H9 (cell line): ENCODE results near the gene EDA. TPM values are rescaled to one million over a fixed set of nuclear protein-coding genes. Genes with fewer than 3 reads are reported as not detected.

Experiments used
- DNase-seq: peaks from one replicate; pipeline ENCODE4 v3.0.0-alpha.2; 2017
- H2AFZ ChIP-seq: one replicate; pipeline ENCODE4 v1.6.1; 2013; ENCODE audit warnings: mild to moderate bottlenecking, low read length, control low read depth, moderate library complexity
- H2AK5ac ChIP-seq: 2 replicates; pipeline ENCODE4 v1.6.1; 2013; ENCODE audit warnings: low read length, control low read depth, mixed read lengths; ENCODE audit not compliant: insufficient read length
- H2BK120ac ChIP-seq: one replicate; pipeline ENCODE4 v1.6.1; 2013; ENCODE audit warnings: low read depth, mild to moderate bottlenecking, low read length, control low read depth, inconsistent platforms; ENCODE audit not compliant: poor library complexity, severe bottlenecking
- H2BK12ac ChIP-seq: 2 replicates; pipeline ENCODE4 v1.6.1; 2013; ENCODE audit warnings: low read length, control low read depth, mixed read lengths, low read depth; ENCODE audit not compliant: insufficient read length
- H2BK15ac ChIP-seq: 2 replicates; pipeline ENCODE4 v1.6.1; 2013; ENCODE audit warnings: low read depth, low read length, control low read depth
- H2BK20ac ChIP-seq: one replicate; pipeline ENCODE4 v1.6.1; 2013; ENCODE audit warnings: low read depth, mild to moderate bottlenecking, low read length, control low read depth, inconsistent platforms; ENCODE audit not compliant: poor library complexity, severe bottlenecking
- H2BK5ac ChIP-seq: 2 replicates; pipeline ENCODE4 v1.6.1; 2013; ENCODE audit warnings: low read length, control low read depth, mixed read lengths; ENCODE audit not compliant: insufficient read length
- H3K14ac ChIP-seq: 2 replicates; pipeline ENCODE4 v1.6.1; 2013; ENCODE audit warnings: low read length, control low read depth; ENCODE audit not compliant: insufficient read depth
- H3K18ac ChIP-seq: 2 replicates; pipeline ENCODE4 v1.6.1; 2013; ENCODE audit warnings: low read depth, mild to moderate bottlenecking, mixed read lengths, low read length, control low read depth; ENCODE audit not compliant: insufficient read length
- H3K23ac ChIP-seq: 2 replicates; pipeline ENCODE4 v1.6.1; 2013; ENCODE audit warnings: low read length, control low read depth, mixed read lengths, low read depth; ENCODE audit not compliant: insufficient read length
- H3K23me2 ChIP-seq: 2 replicates; pipeline ENCODE4 v1.6.1; 2013; ENCODE audit warnings: low read depth, mild to moderate bottlenecking, mixed read lengths, low read length, control low read depth; ENCODE audit not compliant: insufficient read length, poor library complexity, severe bottlenecking
- H3K27ac ChIP-seq: 2 replicates; pipeline ENCODE4 v1.5.1; 2013; ENCODE audit warnings: low read length, control low read depth, mixed read lengths, low read depth; ENCODE audit not compliant: insufficient read length
- H3K27me3 ChIP-seq: 2 replicates; pipeline ENCODE4 v1.6.1; 2013; ENCODE audit warnings: low read length, control low read depth, inconsistent platforms; ENCODE audit not compliant: insufficient read depth
- H3K4ac ChIP-seq: 2 replicates; pipeline ENCODE4 v1.6.1; 2013; ENCODE audit warnings: low read depth, mild to moderate bottlenecking, control low read depth, inconsistent platforms, low read length, moderate library complexity
- H3K4me1 ChIP-seq: 2 replicates; pipeline ENCODE4 v1.6.1; 2013; ENCODE audit warnings: low read length, control low read depth, inconsistent platforms; ENCODE audit not compliant: insufficient read depth
- H3K4me2 ChIP-seq: 2 replicates; pipeline ENCODE4 v1.6.1; 2013; ENCODE audit warnings: low read length, control low read depth, mixed read lengths; ENCODE audit not compliant: insufficient read length, insufficient read depth
- H3K56ac ChIP-seq: 2 replicates; pipeline ENCODE4 v1.6.1; 2013; ENCODE audit warnings: low read depth, mild to moderate bottlenecking, mixed read lengths, low read length, control low read depth; ENCODE audit not compliant: insufficient read length
- H3K79me1 ChIP-seq: 2 replicates; pipeline ENCODE4 v1.6.1; 2013; ENCODE audit warnings: low read depth, mild to moderate bottlenecking, moderate library complexity, low read length, control low read depth, inconsistent platforms; ENCODE audit not compliant: insufficient read depth, poor library complexity, severe bottlenecking
- H3K79me2 ChIP-seq: 2 replicates; pipeline ENCODE4 v1.6.1; 2013; ENCODE audit warnings: low read length, control low read depth, inconsistent platforms; ENCODE audit not compliant: insufficient read depth
- H3K9ac ChIP-seq: 2 replicates; pipeline ENCODE4 v1.6.1; 2013; ENCODE audit warnings: low read length, control low read depth, mixed read lengths; ENCODE audit not compliant: insufficient read length; ENCODE audit errors: extremely low read depth
- H3K9me3 ChIP-seq: one replicate; pipeline ENCODE4 v1.6.1; 2013; ENCODE audit warnings: low read depth, low read length, inconsistent platforms; ENCODE audit not compliant: control insufficient read depth
- H3T11ph ChIP-seq: one replicate; pipeline ENCODE4 v1.6.1; 2013; ENCODE audit warnings: mild to moderate bottlenecking, low read length, control low read depth, inconsistent platforms
- H4K20me1 ChIP-seq: one replicate; pipeline ENCODE4 v1.6.1; 2013; ENCODE audit not compliant: control insufficient read depth, insufficient read length, insufficient read depth
- H4K5ac ChIP-seq: 2 replicates; pipeline ENCODE4 v1.6.1; 2013; ENCODE audit warnings: low read depth, mild to moderate bottlenecking, mixed read lengths, low read length, control low read depth; ENCODE audit not compliant: insufficient read length
- H4K8ac ChIP-seq: replicated peaks from 2 replicates; pipeline ENCODE4 v1.6.1; 2013; ENCODE audit warnings: low read length, control low read depth, mixed read lengths, low read depth; ENCODE audit not compliant: insufficient read length
- H4K91ac ChIP-seq: 2 replicates; pipeline ENCODE4 v1.6.1; 2013; ENCODE audit warnings: low read depth, mild to moderate bottlenecking, moderate library complexity, mixed read lengths, low read length, control low read depth; ENCODE audit not compliant: insufficient read length
- H3K27ac Mint-ChIP-seq, 3 experiments: 2 replicates in 2 of 3; 3 replicates in 1 of 3; pipeline ENCODE4 v1.8.0; 2020 to 2021; ENCODE audit warnings: mixed read lengths in 3 of 3, mild to moderate bottlenecking in 1 of 3, moderate library complexity in 1 of 3
- H3K27me3 Mint-ChIP-seq: 2 replicates; pipeline ENCODE4 v1.8.0; 2021; ENCODE audit warnings: low read depth, mild to moderate bottlenecking, moderate library complexity, mixed read lengths
- H3K36me3 Mint-ChIP-seq, 3 experiments: 2 replicates in 2 of 3; 3 replicates in 1 of 3; pipeline ENCODE4 v1.8.0; 2020 to 2021; ENCODE audit warnings: low read depth in 3 of 3, mixed read lengths in 3 of 3; ENCODE audit not compliant: insufficient read depth in 1 of 3
- H3K4me1 Mint-ChIP-seq, 2 experiments: 2 replicates each; pipeline ENCODE4 v1.8.0; 2020; ENCODE audit warnings: mixed read lengths in 2 of 2
- H3K4me3 Mint-ChIP-seq, 2 experiments: 2 replicates in 1 of 2; 3 replicates in 1 of 2; pipeline ENCODE4 v1.8.0; 2020 to 2021; ENCODE audit warnings: mild to moderate bottlenecking in 2 of 2, mixed read lengths in 2 of 2, moderate library complexity in 1 of 2
- H3K9me3 Mint-ChIP-seq, 2 experiments: 2 replicates in 1 of 2; 3 replicates in 1 of 2; pipeline ENCODE4 v1.8.0; 2020; ENCODE audit warnings: mild to moderate bottlenecking in 2 of 2, mixed read lengths in 2 of 2, moderate library complexity in 1 of 2
- WGBS: extraction: QIAGEN DNeasy Blood & Tissue Kit; methylation state at CpG from one replicate; pipeline ENCODE4 v1.1.7; 2013; ENCODE audit warnings: missing lambda C conversion rate, low lambda C conversion rate, mixed read lengths; ENCODE audit not compliant: insufficient read length; ENCODE audit errors: extremely low coverage; 5-methylcytosine and 5-hydroxymethylcytosine counted together
- total RNA-seq: library from RNA; stranded (reverse); gene quantifications from 2 replicates; pipeline ENCODE4 v1.2.1, GENCODE V29; 2021
- TF ChIP-seq, protein P1 (sequence below): fragments of 200-600 bp; sonication (generic); conservative IDR thresholded peaks from 3 replicates; pipeline ENCODE4 v1.8.0; 2021; ENCODE audit warnings: antibody characterized with exemption, mild to moderate bottlenecking

The EDA gene
- total RNA-seq, 1 experiment from 2014 or later = 7.7 TPM

GRCh38 chrX:69603566-69604194, 12.2 kb upstream of the EDA start:
- Histone ChIP-seq H3K27me3 (no peaks in the 10 kb centered on the region), H2AK5ac (no peak overlapping the region), H3K4me1 (peaks cover 6% of the 10 kb centered on the region; the same call in 1 of the 2 replicates), H3K56ac (no peak overlapping the region), H3K4me2 (peak overlapping the region; percentile 55), H4K91ac (no peak overlapping the region), H4K5ac (no peak overlapping the region), H3K79me1 (no peaks in the 10 kb centered on the region), H3K79me2 (no peaks in the 10 kb centered on the region), H3K14ac (no peak overlapping the region), H3K4ac (no peak overlapping the region), H3T11ph (no peak overlapping the region), H2BK120ac (no peak overlapping the region), H2BK12ac (no peak overlapping the region), H4K20me1 (no peaks in the 10 kb centered on the region), H3K9ac (no peak overlapping the region), H2AFZ (peak overlapping the region; percentile 92), H3K23ac (no peak overlapping the region), H3K9me3 (peaks cover 33% of the 10 kb centered on the region), H2BK20ac (no peak overlapping the region), H2BK5ac (no peak overlapping the region), H3K23me2 (no peaks in the 10 kb centered on the region), H2BK15ac (no peak overlapping the region), H3K27ac (no peak overlapping the region), H4K8ac (no peak overlapping the region), H3K18ac (no peak overlapping the region)
- WGBS = no CpG with 5 or more reads among the region's 3 CpGs
- H3K9me3 Mint-ChIP-seq = peaks cover 33% of the 10 kb centered on the region in 2 experiments
- H3K27ac Mint-ChIP-seq = no peak overlapping the region
- H3K27me3 Mint-ChIP-seq = peaks cover 3% of the 10 kb centered on the region
- H3K4me3 Mint-ChIP-seq = no peak overlapping the region
- no peaks in the 10 kb centered on the region for H3K36me3 Mint-ChIP-seq
- peak; percentile 24 for DNase-seq
- TF ChIP-seq, protein P1, sequence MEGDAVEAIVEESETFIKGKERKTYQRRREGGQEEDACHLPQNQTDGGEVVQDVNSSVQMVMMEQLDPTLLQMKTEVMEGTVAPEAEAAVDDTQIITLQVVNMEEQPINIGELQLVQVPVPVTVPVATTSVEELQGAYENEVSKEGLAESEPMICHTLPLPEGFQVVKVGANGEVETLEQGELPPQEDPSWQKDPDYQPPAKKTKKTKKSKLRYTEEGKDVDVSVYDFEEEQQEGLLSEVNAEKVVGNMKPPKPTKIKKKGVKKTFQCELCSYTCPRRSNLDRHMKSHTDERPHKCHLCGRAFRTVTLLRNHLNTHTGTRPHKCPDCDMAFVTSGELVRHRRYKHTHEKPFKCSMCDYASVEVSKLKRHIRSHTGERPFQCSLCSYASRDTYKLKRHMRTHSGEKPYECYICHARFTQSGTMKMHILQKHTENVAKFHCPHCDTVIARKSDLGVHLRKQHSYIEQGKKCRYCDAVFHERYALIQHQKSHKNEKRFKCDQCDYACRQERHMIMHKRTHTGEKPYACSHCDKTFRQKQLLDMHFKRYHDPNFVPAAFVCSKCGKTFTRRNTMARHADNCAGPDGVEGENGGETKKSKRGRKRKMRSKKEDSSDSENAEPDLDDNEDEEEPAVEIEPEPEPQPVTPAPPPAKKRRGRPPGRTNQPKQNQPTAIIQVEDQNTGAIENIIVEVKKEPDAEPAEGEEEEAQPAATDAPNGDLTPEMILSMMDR = no peak
- H3K4me1 Mint-ChIP-seq = peaks cover 16 to 19% of the 10 kb centered on the region in 2 experiments
